Activated T-cell treated with anti-CD3 and anti-CD28 coated beads, Interleukin-2, amount 50 U/mL, for 4 hours (primary cell): ENCODE results near the gene XAGE1A. TPM values are rescaled to one million over a fixed set of nuclear protein-coding genes. Genes with fewer than 3 reads are reported as not detected.
"Not testable (repeated sequence)": the region's sequence is repeated elsewhere in the genome, so short reads cannot be mapped to it uniquely, and the experiment has no call there.

Experiments
- ATAC-seq, 2 donors: fragments of 200-7000 bp; cut with Tn5 transposase; one replicate each; pipeline ENCODE4 v1.10.0; 2021
- DNase-seq: peaks from one replicate; pipeline ENCODE4 v3.0.0-alpha.2; 2020
- H3K27me3 Mint-ChIP-seq: one replicate; pipeline ENCODE4 v1.8.0; 2021; ENCODE audit warnings: low read depth, mixed read lengths
- H3K36me3 Mint-ChIP-seq: one replicate; pipeline ENCODE4 v1.8.0; 2022; ENCODE audit warnings: mixed read lengths; ENCODE audit not compliant: insufficient read depth
- H3K4me1 Mint-ChIP-seq: one replicate; pipeline ENCODE4 v1.8.0; 2021; ENCODE audit warnings: low read depth, mixed read lengths
- H3K4me3 Mint-ChIP-seq: one replicate; pipeline ENCODE4 v1.8.0; 2021; ENCODE audit warnings: mild to moderate bottlenecking, moderate library complexity, mixed read lengths
- H3K9me3 Mint-ChIP-seq: one replicate; pipeline ENCODE4 v1.8.0; 2021; ENCODE audit warnings: mixed read lengths
- total RNA-seq, 3 donors: library from RNA; stranded (reverse); gene quantifications; one replicate each; pipeline ENCODE4 v1.2.1, GENCODE V29; 2021

The XAGE1A gene
- total RNA-seq, 3 donors from 2014 or later: not detected

DNA sequence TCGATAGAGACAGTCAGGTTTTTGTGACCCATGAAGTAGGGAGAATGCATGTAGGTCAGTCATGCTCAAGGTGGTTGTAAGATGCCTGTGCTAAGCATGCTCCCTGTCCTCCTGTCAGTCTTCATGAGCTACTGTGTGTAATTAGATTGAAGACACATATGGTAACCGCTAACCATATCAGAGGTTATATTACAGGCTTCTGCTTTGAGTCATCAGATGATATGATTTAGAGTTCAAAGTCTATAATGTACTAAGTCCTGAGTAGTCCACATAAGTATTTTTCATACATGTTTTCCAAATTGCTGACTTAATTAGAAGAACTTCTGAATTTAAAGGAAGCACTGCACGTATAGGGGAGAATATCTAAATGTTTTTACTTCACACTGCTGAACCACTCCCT lies 53.2 kb downstream of the XAGE1A start:
- ATAC-seq, H3K4me1 Mint-ChIP-seq, H3K36me3 Mint-ChIP-seq, H3K4me3 Mint-ChIP-seq, H3K9me3 Mint-ChIP-seq, H3K27me3 Mint-ChIP-seq, DNase-seq: not testable (repeated sequence)

Other genes starting within 250 kb of the XAGE1A start
- not detected for gene XAGE2, start 126.8 kb upstream of the XAGE1A start, total RNA-seq
- gene XAGE1B, start 21.3 kb downstream of the XAGE1A start, total RNA-seq: not detected
- not detected for gene SSX7, start 159.1 kb downstream of the XAGE1A start, total RNA-seq
- under 1 TPM in 1 of 3 donors, not detected in 2; 0.23 TPM for gene SSX2, start 211.4 kb downstream of the XAGE1A start, total RNA-seq